HepG2 (cell line): ENCODE results near the gene SLC50A1. TPM values are rescaled to one million over a fixed set of nuclear protein-coding genes. Genes with fewer than 3 reads are reported as not detected.
A peak's percentile ranks its signal among the peaks of the same experiment; 100 is the strongest.

Source experiments
- CREB1 ChIP-seq, 2 experiments: fragments of 450-650 bp in 1 of 2; IDR thresholded peaks; 2 replicates each; pipeline ENCODE4 v1.6.1; 2016 to 2017; ENCODE audit warnings: control low read depth in 1 of 2, mild to moderate bottlenecking in 1 of 2, missing compliant biosample characterization in 1 of 2, missing genetic modification characterization in 1 of 2
- GTF3A ChIP-seq: sonication (generic); formaldehyde crosslinking; conservative IDR thresholded peaks from 2 replicates; pipeline ENCODE4 v1.4.0; 2020; ENCODE audit warnings: mild to moderate bottlenecking, missing genetic modification reagents
- HCFC1 ChIP-seq: fragments of 150-350 bp; IDR thresholded peaks from 2 replicates; pipeline ENCODE4 v1.6.1; 2014; ENCODE audit warnings: low read depth, low read length
- HOXD1 ChIP-seq: sonication (generic); formaldehyde crosslinking; IDR thresholded peaks from 2 replicates; pipeline ENCODE4 v1.5.0; 2020; ENCODE audit warnings: missing genetic modification reagents
- IRF2 ChIP-seq: IDR thresholded peaks from 2 replicates; pipeline ENCODE4 v1.6.1; 2018; ENCODE audit warnings: missing genetic modification reagents, missing compliant biosample characterization
- KAT2B ChIP-seq: fragments of 150-350 bp; IDR thresholded peaks from 2 replicates; pipeline ENCODE4 v1.6.1; 2014; ENCODE audit warnings: low read depth, low read length, borderline replicate concordance
- KLF15 ChIP-seq: sonication (generic); formaldehyde crosslinking; IDR thresholded peaks from 2 replicates; pipeline ENCODE4 v1.8.1; 2023; ENCODE audit warnings: borderline replicate concordance, mild to moderate bottlenecking, inconsistent platforms, missing genetic modification reagents, mixed read lengths
- PHF8 ChIP-seq: sonication (generic); formaldehyde crosslinking; IDR thresholded peaks from 2 replicates; pipeline ENCODE4 v1.5.0; 2020; ENCODE audit warnings: missing genetic modification reagents
- PRPF4 ChIP-seq: fragments of 200-400 bp; formaldehyde crosslinking; IDR thresholded peaks from 2 replicates; pipeline ENCODE4 v1.6.1; 2016; ENCODE audit warnings: low read length, low read depth; ENCODE audit not compliant: poor library complexity, severe bottlenecking
- RBM22 ChIP-seq: fragments of 200-400 bp; formaldehyde crosslinking; optimal IDR thresholded peaks from 2 replicates; pipeline ENCODE3; 2017; ENCODE audit warnings: mild to moderate bottlenecking, low read length, moderate library complexity
- SP2 ChIP-seq: sonication (generic); formaldehyde crosslinking; IDR thresholded peaks from 2 replicates; pipeline ENCODE4 v1.5.1; 2020; ENCODE audit warnings: mild to moderate bottlenecking, missing genetic modification reagents
- U2AF1 ChIP-seq: fragments of 200-400 bp; formaldehyde crosslinking; optimal IDR thresholded peaks from 2 replicates; pipeline ENCODE3; 2017; ENCODE audit warnings: mild to moderate bottlenecking, low read depth, low read length
- ZNF234 ChIP-seq: sonication (generic); formaldehyde crosslinking; conservative IDR thresholded peaks from 2 replicates; pipeline ENCODE4 v1.5.1; 2020; ENCODE audit warnings: mild to moderate bottlenecking, missing genetic modification reagents
- ZNF558 ChIP-seq: sonication (generic); formaldehyde crosslinking; IDR thresholded peaks from 2 replicates; pipeline ENCODE4 v1.9.0; 2022; ENCODE audit warnings: mild to moderate bottlenecking, missing genetic modification reagents, borderline replicate concordance
- ZNF777 ChIP-seq: sonication (generic); formaldehyde crosslinking; IDR thresholded peaks from 2 replicates; pipeline ENCODE4 v1.4.0; 2020; ENCODE audit warnings: missing genetic modification reagents
- polyA plus RNA-seq, 8 experiments: library from polyadenylated mRNA; depleted of rRNA in 3 of 8; stranded (reverse) in 7 of 8; unstranded in 1 of 8; fragments of >200 nt; fragmentation: Illumina TruSeq in 4 of 8; extraction: Trizol in 4 of 8; gene quantifications; 2 replicates each; pipeline versions ENCODE4 v1.2.1 to v1.2.3, GENCODE V29; 2011 to 2016; ENCODE audit warnings: low read depth in 4 of 8, missing spikeins in 1 of 8, mixed read lengths in 1 of 8; ENCODE audit not compliant: insufficient read depth in 1 of 8
- total RNA-seq, 5 experiments: library from RNA; depleted of rRNA; stranded (reverse); fragments of >200 nt; fragmentation: Illumina TruSeq; extraction: Trizol; gene quantifications; 2 replicates each; pipeline ENCODE4 v1.2.3, GENCODE V29; 2016; ENCODE audit warnings: low read depth in 1 of 5
- TF ChIP-seq, protein P1 (sequence below): IDR thresholded peaks from 2 replicates; pipeline ENCODE4 v1.6.1; 2012; ENCODE audit warnings: low read depth, low read length, improper control_type of control experiment
- TF ChIP-seq, protein P2 (sequence below): sonication (generic); formaldehyde crosslinking; conservative IDR thresholded peaks from 2 replicates; pipeline ENCODE4 v1.8.0; 2022; ENCODE audit warnings: mild to moderate bottlenecking, moderate library complexity, missing genetic modification reagents
- TF ChIP-seq, protein P3 (sequence below): sonication (generic); formaldehyde crosslinking; IDR thresholded peaks from 2 replicates; pipeline ENCODE4 v1.4.0; 2020; ENCODE audit warnings: mild to moderate bottlenecking, missing genetic modification reagents
- TF ChIP-seq, protein P4 (sequence below): sonication (generic); formaldehyde crosslinking; IDR thresholded peaks from 2 replicates; pipeline ENCODE4 v1.4.0; 2020; ENCODE audit warnings: low read depth, mild to moderate bottlenecking, missing genetic modification reagents
- TF ChIP-seq, protein P5 (sequence below): sonication (generic); formaldehyde crosslinking; IDR thresholded peaks from 2 replicates; pipeline ENCODE4 v1.5.1; 2020; ENCODE audit warnings: mild to moderate bottlenecking, missing genetic modification reagents, moderate library complexity
- TF ChIP-seq, protein P6 (sequence below): IDR thresholded peaks from 2 replicates; pipeline ENCODE4 v1.6.1; 2016; ENCODE audit warnings: low read depth, borderline replicate concordance

Gene SLC50A1
- total and polyA plus RNA-seq, 2 of the 13 experiments (the other 11 are each of a cell fraction or from before 2014, with no cell fraction given): 22.5 to 46.8 TPM

DNA sequence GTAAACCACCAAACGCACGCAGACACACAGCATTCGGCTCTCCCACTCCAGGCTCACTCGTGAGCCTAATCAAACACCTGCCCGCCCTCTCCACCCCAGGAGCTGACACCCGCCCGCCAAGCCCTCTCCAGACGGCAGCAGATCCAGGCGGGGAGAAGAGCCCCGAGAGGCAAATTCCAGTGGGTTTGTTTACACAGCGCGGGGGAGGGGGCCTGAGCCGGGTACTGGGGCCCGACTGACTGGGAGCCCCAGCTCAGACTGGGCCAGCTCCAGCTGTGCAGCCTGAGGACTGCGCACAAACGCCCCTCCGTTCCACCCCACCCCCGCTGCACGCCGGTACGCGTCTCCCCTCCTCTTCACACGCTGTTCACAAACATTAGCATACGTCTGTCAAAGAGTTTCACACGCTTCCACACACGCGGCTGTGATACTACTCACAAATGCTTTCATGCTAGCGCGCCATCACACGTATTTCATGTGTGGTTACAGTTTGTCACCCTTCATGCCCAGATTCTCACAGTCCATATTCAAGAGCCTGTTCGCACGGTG, 9.0 kb upstream of the SLC50A1 start (continued):
- TF ChIP-seq, protein P1, sequence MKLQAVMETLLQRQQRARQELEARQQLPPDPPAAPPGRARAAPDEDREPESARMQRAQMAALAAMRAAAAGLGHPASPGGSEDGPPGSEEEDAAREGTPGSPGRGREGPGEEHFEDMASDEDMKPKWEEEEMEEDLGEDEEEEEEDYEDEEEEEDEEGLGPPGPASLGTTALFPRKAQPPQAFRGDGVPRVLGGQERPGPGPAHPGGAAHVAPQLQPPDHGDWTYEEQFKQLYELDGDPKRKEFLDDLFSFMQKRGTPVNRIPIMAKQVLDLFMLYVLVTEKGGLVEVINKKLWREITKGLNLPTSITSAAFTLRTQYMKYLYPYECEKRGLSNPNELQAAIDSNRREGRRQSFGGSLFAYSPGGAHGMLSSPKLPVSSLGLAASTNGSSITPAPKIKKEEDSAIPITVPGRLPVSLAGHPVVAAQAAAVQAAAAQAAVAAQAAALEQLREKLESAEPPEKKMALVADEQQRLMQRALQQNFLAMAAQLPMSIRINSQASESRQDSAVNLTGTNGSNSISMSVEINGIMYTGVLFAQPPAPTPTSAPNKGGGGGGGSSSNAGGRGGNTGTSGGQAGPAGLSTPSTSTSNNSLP: no peak
- TF ChIP-seq CREB1 (IDR thresholded peaks at IDR 0.05): no peak
- TF ChIP-seq CREB1 (CRISPR knock-in tag; IDR thresholded peaks at IDR 0.05): no peak
- no peak for TF ChIP-seq ZNF234 (CRISPR knock-in tag)
- no peak for TF ChIP-seq PRPF4
- no peak for TF ChIP-seq KAT2B
- no peak for TF ChIP-seq GTF3A (CRISPR knock-in tag)
- no peak for TF ChIP-seq HOXD1 (CRISPR knock-in tag)
- TF ChIP-seq, protein P2, sequence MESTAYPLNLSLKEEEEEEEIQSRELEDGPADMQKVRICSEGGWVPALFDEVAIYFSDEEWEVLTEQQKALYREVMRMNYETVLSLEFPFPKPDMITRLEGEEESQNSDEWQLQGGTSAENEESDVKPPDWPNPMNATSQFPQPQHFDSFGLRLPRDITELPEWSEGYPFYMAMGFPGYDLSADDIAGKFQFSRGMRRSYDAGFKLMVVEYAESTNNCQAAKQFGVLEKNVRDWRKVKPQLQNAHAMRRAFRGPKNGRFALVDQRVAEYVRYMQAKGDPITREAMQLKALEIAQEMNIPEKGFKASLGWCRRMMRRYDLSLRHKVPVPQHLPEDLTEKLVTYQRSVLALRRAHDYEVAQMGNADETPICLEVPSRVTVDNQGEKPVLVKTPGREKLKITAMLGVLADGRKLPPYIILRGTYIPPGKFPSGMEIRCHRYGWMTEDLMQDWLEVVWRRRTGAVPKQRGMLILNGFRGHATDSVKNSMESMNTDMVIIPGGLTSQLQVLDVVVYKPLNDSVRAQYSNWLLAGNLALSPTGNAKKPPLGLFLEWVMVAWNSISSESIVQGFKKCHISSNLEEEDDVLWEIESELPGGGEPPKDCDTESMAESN (CRISPR knock-in tag): no peak
- TF ChIP-seq PHF8 (CRISPR knock-in tag): no peak
- TF ChIP-seq ZNF777: no peak
- TF ChIP-seq RBM22: peak; percentile 72
- no peak for TF ChIP-seq U2AF1
- TF ChIP-seq, protein P3, sequence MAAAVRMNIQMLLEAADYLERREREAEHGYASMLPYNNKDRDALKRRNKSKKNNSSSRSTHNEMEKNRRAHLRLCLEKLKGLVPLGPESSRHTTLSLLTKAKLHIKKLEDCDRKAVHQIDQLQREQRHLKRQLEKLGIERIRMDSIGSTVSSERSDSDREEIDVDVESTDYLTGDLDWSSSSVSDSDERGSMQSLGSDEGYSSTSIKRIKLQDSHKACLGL (CRISPR knock-in tag): no peak
- TF ChIP-seq ZNF558 (CRISPR knock-in tag): no peak
- no peak for TF ChIP-seq SP2 (CRISPR knock-in tag)
- TF ChIP-seq HCFC1: no peak
- TF ChIP-seq, protein P4, sequence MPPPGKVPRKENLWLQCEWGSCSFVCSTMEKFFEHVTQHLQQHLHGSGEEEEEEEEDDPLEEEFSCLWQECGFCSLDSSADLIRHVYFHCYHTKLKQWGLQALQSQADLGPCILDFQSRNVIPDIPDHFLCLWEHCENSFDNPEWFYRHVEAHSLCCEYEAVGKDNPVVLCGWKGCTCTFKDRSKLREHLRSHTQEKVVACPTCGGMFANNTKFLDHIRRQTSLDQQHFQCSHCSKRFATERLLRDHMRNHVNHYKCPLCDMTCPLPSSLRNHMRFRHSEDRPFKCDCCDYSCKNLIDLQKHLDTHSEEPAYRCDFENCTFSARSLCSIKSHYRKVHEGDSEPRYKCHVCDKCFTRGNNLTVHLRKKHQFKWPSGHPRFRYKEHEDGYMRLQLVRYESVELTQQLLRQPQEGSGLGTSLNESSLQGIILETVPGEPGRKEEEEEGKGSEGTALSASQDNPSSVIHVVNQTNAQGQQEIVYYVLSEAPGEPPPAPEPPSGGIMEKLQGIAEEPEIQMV: no peak
- no peak for TF ChIP-seq IRF2
- TF ChIP-seq, protein P5, sequence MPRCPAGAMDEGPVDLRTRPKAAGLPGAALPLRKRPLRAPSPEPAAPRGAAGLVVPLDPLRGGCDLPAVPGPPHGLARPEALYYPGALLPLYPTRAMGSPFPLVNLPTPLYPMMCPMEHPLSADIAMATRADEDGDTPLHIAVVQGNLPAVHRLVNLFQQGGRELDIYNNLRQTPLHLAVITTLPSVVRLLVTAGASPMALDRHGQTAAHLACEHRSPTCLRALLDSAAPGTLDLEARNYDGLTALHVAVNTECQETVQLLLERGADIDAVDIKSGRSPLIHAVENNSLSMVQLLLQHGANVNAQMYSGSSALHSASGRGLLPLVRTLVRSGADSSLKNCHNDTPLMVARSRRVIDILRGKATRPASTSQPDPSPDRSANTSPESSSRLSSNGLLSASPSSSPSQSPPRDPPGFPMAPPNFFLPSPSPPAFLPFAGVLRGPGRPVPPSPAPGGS (CRISPR knock-in tag): no peak
- TF ChIP-seq KLF15 (CRISPR knock-in tag): no peak
- TF ChIP-seq, protein P6, sequence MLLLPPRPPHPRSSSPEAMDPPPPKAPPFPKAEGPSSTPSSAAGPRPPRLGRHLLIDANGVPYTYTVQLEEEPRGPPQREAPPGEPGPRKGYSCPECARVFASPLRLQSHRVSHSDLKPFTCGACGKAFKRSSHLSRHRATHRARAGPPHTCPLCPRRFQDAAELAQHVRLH: no peak; the same call in 1 of the 2 replicates
